Measurements from ENCODE around the gene TOX2. TPM values are rescaled to one million over a fixed set of nuclear protein-coding genes. Genes with fewer than 3 reads are reported as not detected.

Gene TOX2
- total and polyA plus RNA-seq, 2 donors from 2014 or later: 4.7 to 5.9 TPM

DNA sequence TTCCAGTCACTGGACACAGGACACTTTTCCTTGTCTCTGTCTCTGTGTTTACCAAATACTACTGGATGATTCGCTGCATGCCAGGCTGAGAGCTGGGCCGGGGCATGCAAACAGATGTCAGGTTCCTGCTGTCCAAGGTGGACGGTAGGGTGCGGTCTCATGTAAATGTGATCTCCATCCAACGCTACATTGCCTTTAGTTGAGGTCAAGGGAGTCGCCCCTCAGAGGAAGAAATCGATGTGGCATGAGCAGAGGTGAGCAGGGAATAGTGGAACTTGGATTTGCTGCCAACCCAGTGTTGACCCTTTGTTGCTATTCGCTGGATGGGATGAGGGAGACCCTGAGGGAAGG lies 9.8 kb upstream of the TOX2 start:
- FAIRE-seq: no peak
- DNase-seq: no peak
- intact Hi-C loops (cut with DNase I): no loop called here
- TF ChIP-seq, protein P1, sequence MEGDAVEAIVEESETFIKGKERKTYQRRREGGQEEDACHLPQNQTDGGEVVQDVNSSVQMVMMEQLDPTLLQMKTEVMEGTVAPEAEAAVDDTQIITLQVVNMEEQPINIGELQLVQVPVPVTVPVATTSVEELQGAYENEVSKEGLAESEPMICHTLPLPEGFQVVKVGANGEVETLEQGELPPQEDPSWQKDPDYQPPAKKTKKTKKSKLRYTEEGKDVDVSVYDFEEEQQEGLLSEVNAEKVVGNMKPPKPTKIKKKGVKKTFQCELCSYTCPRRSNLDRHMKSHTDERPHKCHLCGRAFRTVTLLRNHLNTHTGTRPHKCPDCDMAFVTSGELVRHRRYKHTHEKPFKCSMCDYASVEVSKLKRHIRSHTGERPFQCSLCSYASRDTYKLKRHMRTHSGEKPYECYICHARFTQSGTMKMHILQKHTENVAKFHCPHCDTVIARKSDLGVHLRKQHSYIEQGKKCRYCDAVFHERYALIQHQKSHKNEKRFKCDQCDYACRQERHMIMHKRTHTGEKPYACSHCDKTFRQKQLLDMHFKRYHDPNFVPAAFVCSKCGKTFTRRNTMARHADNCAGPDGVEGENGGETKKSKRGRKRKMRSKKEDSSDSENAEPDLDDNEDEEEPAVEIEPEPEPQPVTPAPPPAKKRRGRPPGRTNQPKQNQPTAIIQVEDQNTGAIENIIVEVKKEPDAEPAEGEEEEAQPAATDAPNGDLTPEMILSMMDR (IDR thresholded peaks at IDR 0.05; ENCODE audit: borderline replicate concordance, extremely low read depth, insufficient read depth): no peak
- Histone ChIP-seq H3K9ac (ENCODE audit: low read length in 3 of 3) (no peak overlapping the region), H3K4me1 (ENCODE audit: control insufficient read depth in 2 of 3, insufficient read depth in 2 of 3, low read depth in 1 of 3, low read length in 3 of 3) (no peaks in the 10 kb centered on the region), H3K9me3 (ENCODE audit: control insufficient read depth in 2 of 3, insufficient read depth in 1 of 3, low read length in 3 of 3) (peaks cover 0 to 5% (median 0%) of the 10 kb centered on the region in 3 donors), H3K27me3 (ENCODE audit: control insufficient read depth, insufficient read depth, low read length) (no peaks in the 10 kb centered on the region), H3K4me3 (ENCODE audit: low read length in 3 of 3) (no peak overlapping the region), H3K36me3 (ENCODE audit: control insufficient read depth in 2 of 3, insufficient read depth in 3 of 3, low read length in 3 of 3) (no peaks in the 10 kb centered on the region), H3K27ac (ENCODE audit: low read depth in 2 of 2, low read length in 2 of 2) (no peak overlapping the region)

DNA sequence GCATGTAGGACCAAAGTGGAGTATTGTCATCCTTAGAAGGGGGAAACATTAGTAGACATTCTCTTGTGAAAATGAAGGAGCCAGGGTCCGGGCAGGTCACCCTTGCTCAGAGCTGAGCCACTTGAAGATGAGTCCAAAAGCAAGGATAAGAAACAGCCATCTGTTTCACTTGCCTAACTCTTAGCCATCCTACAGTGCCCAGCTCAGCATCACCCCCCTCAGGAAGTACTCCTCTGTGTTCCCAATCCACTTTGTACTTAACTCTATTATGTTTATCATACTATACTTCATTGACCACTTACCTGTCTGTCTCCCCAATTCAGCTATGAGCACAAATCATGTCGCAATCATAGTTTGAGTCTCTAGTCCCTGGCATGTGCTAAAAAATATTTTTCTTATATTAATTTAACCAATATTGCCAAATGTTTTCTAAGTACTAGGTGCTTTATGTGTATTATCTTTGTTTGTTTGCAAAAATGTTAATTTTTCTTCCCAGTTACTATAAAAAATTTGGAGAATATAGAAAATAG lies 8.1 kb upstream of the TOX2 start:
- Histone ChIP-seq H3K36me3 (ENCODE audit: control insufficient read depth in 2 of 3, insufficient read depth in 3 of 3, low read length in 3 of 3) (no peaks in the 10 kb centered on the region), H3K27me3 (ENCODE audit: control insufficient read depth, insufficient read depth, low read length) (no peaks in the 10 kb centered on the region), H3K4me1 (ENCODE audit: control insufficient read depth in 2 of 3, insufficient read depth in 2 of 3, low read depth in 1 of 3, low read length in 3 of 3) (no peaks in the 10 kb centered on the region), H3K27ac (ENCODE audit: low read depth in 2 of 2, low read length in 2 of 2) (no peak overlapping the region), H3K4me3 (ENCODE audit: low read length in 3 of 3) (no peak overlapping the region), H3K9ac (ENCODE audit: low read length in 3 of 3) (no peak overlapping the region), H3K9me3 (ENCODE audit: control insufficient read depth in 2 of 3, insufficient read depth in 1 of 3, low read length in 3 of 3) (peaks cover 0 to 2% (median 0%) of the 10 kb centered on the region in 3 donors)
- FAIRE-seq (no peak), DNase-seq (no peak)
- TF ChIP-seq, protein P1 (IDR thresholded peaks at IDR 0.05; ENCODE audit: borderline replicate concordance, extremely low read depth, insufficient read depth): no peak
- intact Hi-C loops (cut with DNase I): no loop called here

DNA sequence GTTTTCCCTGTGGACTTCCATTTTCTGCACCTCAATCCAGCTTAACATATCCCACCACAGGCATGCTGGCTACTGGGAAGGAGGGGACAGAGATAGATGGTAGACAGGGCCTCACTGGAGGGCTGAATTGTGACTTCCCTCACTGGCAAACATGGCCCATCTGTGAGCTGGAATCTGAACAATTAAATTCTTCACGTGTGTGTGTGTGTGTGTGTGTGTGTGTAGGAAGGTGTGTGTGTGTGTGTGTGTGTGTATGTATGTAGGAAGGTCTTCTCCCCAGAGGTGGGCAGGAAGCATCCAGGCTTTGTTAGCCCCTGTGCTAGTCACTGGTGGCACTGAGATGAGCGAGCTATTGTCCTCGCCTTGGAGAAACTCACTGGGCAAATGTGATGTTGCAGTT lies 5.4 kb upstream of the TOX2 start:
- FAIRE-seq: no peak
- no peak for DNase-seq
- no peak overlapping the region for H3K4me3 ChIP-seq (ENCODE audit: low read length in 3 of 3)
- H3K9ac ChIP-seq (ENCODE audit: low read length in 3 of 3): no peak overlapping the region
- H3K27ac ChIP-seq (ENCODE audit: low read depth in 2 of 2, low read length in 2 of 2): no peak overlapping the region
- no peaks in the 10 kb centered on the region for H3K36me3 ChIP-seq (ENCODE audit: control insufficient read depth in 2 of 3, insufficient read depth in 3 of 3, low read length in 3 of 3)
- H3K27me3 ChIP-seq (ENCODE audit: control insufficient read depth, insufficient read depth, low read length): no peaks in the 10 kb centered on the region
- H3K4me1 ChIP-seq (ENCODE audit: control insufficient read depth in 2 of 3, insufficient read depth in 2 of 3, low read depth in 1 of 3, low read length in 3 of 3): no peaks in the 10 kb centered on the region
- TF ChIP-seq, protein P1 (IDR thresholded peaks at IDR 0.05; ENCODE audit: borderline replicate concordance, extremely low read depth, insufficient read depth): no peak
- intact Hi-C loops (cut with DNase I): no loop called here
- H3K9me3 ChIP-seq (ENCODE audit: control insufficient read depth in 2 of 3, insufficient read depth in 1 of 3, low read length in 3 of 3): peaks cover 0 to 8% (median 3%) of the 10 kb centered on the region in 3 donors

DNA sequence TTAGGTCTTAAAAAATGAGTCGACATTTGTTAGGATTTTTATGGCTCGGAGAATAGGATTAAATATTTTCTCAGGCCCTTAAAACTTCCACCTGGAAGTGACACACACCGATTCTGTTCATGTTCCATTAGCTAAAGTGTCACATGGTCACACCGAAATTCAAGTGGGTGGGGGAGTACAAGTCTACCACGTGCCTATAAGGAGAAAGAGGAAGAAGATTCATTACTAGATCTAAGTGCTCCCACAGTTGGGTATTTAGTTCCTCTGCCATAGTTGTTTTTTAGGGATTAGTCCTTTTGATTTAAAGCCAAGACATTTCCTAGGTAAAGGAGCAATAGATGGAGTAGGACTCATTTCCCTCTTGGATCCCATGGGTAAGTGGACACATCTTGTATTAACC lies 4.9 kb upstream of the TOX2 start:
- Histone ChIP-seq H3K27ac (ENCODE audit: low read depth in 2 of 2, low read length in 2 of 2) (no peak overlapping the region), H3K36me3 (ENCODE audit: control insufficient read depth in 2 of 3, insufficient read depth in 3 of 3, low read length in 3 of 3) (no peaks in the 10 kb centered on the region), H3K9me3 (ENCODE audit: control insufficient read depth in 2 of 3, insufficient read depth in 1 of 3, low read length in 3 of 3) (peaks cover 0 to 8% (median 3%) of the 10 kb centered on the region in 3 donors), H3K9ac (ENCODE audit: low read length in 3 of 3) (no peak overlapping the region), H3K4me1 (ENCODE audit: control insufficient read depth in 2 of 3, insufficient read depth in 2 of 3, low read depth in 1 of 3, low read length in 3 of 3) (no peaks in the 10 kb centered on the region), H3K27me3 (ENCODE audit: control insufficient read depth, insufficient read depth, low read length) (no peaks in the 10 kb centered on the region), H3K4me3 (ENCODE audit: low read length in 3 of 3) (no peak overlapping the region)
- intact Hi-C loops (cut with DNase I): no loop called here
- FAIRE-seq (no peak), DNase-seq (no peak)
- TF ChIP-seq, protein P1 (IDR thresholded peaks at IDR 0.05; ENCODE audit: borderline replicate concordance, extremely low read depth, insufficient read depth): no peak
